ENCODE measurements around the gene IFRD1.

GRCh38 chr7:112500619-112501018, 50.4 kb downstream of the IFRD1 start:
- TF ChIP-seq PKNOX1 (IDR thresholded peaks at IDR 0.05): no peak
- TF ChIP-seq FOXA1 (IDR thresholded peaks at IDR 0.05): no peak
- TF ChIP-seq TARDBP (IDR thresholded peaks at IDR 0.05): no peak
- no peak for TF ChIP-seq ELF4 (IDR thresholded peaks at IDR 0.05)
- no peak for TF ChIP-seq HDGF (IDR thresholded peaks at IDR 0.05; ENCODE audit: borderline replicate concordance)
- TF ChIP-seq CTBP1 (IDR thresholded peaks at IDR 0.05; ENCODE audit: borderline replicate concordance): no peak
- no peak for TF ChIP-seq SP1 (IDR thresholded peaks at IDR 0.05)
- TF ChIP-seq FOXK2 (IDR thresholded peaks at IDR 0.05): no peak
- no peak for TF ChIP-seq FOXM1 (IDR thresholded peaks at IDR 0.05; ENCODE audit: borderline replicate concordance)
- TF ChIP-seq L3MBTL2 (conservative IDR thresholded peaks at IDR 0.05): no peak
- no peak for TF ChIP-seq ARNT (IDR thresholded peaks at IDR 0.05)

Measured in HEK293T (cell line).